Omental fat pad (tissue), 4 donors: ENCODE measurements around the gene AKAP13. TPM values are rescaled to one million over a fixed set of nuclear protein-coding genes. Genes with fewer than 3 reads are reported as not detected.
A peak's percentile ranks its signal among the peaks of the same experiment; 100 is the strongest.

Source experiments
- ATAC-seq: fragments of 150-250 bp; one replicate; pipeline ENCODE4 v1.9.1; 2016; ENCODE audit warnings: mild to moderate bottlenecking, moderate library complexity; ENCODE audit not compliant: low FRiP score
- DNase-seq: peaks from one replicate; pipeline ENCODE4 v3.0.0-alpha.2; 2019; ENCODE audit warnings: low spot score
- CTCF ChIP-seq, 3 donors: fragments of 450-650 bp; IDR thresholded peaks; one replicate each; pipeline ENCODE4 v1.5.1; 2016 to 2017; ENCODE audit warnings: antibody characterized with exemption in 3 of 3, mild to moderate bottlenecking in 3 of 3, moderate library complexity in 2 of 3
- total RNA-seq, 4 donors: library from RNA; depleted of rRNA; stranded (reverse); fragments of >200 nt; gene quantifications; one replicate each; pipeline ENCODE4 v1.1.0, GENCODE V29; 2016

AKAP13 gene
- total RNA-seq, 4 donors from 2014 or later: 162 to 301 (median 216) TPM

DNA sequence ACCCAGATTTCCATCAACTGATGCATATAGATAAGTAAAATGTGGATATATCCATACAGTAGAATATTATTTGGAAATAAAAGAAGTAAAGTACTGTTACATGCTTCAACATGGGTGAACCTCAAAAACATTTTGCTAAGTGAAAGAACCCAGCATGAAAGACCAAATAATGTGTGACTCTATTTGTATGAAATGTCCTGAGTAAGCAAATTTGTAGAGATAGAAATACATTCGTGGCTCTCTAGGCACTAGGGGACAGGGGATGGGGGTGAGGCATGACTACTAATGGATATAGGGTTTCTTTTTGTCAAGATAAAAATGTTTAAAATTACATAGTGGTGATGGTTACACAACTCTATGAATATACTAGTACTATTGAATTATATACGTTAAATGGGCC is 250.6 kb downstream of the AKAP13 start:
- no peak for TF ChIP-seq CTCF (IDR thresholded peaks at IDR 0.05)
- DNase-seq (no peak), ATAC-seq (no peak)

- no peak for TF ChIP-seq CTCF (IDR thresholded peaks at IDR 0.05)
- ATAC-seq: no peak
- no peak for DNase-seq
These were observed 251.6 kb downstream of the AKAP13 start for GRCh38 chr15:85632014-85632413.

- ATAC-seq (no peak), DNase-seq (no peak)
- TF ChIP-seq CTCF (IDR thresholded peaks at IDR 0.05): no peak
These were observed 253.5 kb downstream of the AKAP13 start for GRCh38 chr15:85633859-85634258.

DNA sequence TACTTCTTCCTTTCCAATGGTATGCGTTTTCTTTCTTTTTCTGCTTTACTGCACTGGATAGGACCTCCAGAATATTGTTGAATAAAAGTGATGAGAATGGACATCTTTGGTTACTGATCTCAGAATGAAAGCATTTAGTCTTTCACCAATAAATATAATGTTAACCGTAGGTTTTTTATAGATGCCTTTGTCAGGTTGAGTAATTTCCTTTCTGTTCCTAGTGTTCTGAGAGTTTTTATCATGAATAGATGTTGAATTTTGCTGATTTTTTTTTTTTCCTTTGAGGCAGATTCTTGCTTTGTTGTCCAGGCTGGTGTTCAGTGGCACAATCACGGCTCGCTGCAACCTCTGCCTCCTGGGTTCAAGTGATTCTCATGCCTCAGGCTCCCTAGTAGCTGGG is 255.9 kb downstream of the AKAP13 start:
- TF ChIP-seq CTCF (IDR thresholded peaks at IDR 0.05): no peak
- DNase-seq (no peak), ATAC-seq (no peak)

- no peak for TF ChIP-seq CTCF (IDR thresholded peaks at IDR 0.05)
- DNase-seq (no peak), ATAC-seq (no peak)
These were observed 259.5 kb downstream of the AKAP13 start for GRCh38 chr15:85639752-85640381.

DNA sequence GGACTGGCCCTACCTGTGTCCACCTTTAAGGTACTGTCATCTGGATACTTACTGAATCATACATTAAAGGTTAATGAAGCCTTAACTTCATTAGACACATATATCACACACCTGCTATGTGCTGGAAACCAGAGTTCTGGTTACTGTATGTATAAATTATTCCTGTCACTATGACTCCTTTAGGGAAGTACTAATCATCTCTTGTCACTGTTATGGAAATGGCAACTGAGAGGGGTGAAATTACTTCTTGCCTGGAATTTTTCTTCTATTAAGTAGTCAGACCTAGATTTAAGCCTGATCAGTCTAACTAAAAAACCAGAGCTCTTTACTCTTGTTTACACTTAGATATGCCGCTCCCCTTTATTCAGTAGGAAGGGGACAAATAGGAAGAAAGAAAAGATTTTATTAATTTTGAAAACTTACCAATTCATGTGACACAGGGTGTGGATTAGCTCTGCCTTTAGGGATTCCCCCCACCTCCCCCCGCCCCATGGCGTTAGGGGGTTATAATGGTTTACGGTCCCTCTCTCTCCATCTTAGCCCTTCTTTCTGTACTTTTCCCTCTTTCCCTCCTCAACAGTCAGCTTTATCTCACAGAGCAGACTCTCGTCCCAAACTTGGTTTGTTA is 261.8 kb downstream of the AKAP13 start:
- ATAC-seq: peak; percentile 8

More for the DNA sequence above, 261.8 kb downstream of the AKAP13 start:
- TF ChIP-seq CTCF (IDR thresholded peaks at IDR 0.05): no peak
- DNase-seq: no peak
